Ishikawa (cell line): ENCODE data around the gene CKB.

Experiments
- EP300 ChIP-seq: IDR thresholded peaks from 2 replicates; pipeline ENCODE4 v1.6.1; 2012; ENCODE audit warnings: borderline replicate concordance
- RAD21 ChIP-seq: IDR thresholded peaks from 2 replicates; pipeline ENCODE4 v1.6.1; 2012; ENCODE audit warnings: low read depth
- TAF1 ChIP-seq: IDR thresholded peaks from 2 replicates; pipeline ENCODE4 v1.6.1; 2012; ENCODE audit warnings: low read depth, mild to moderate bottlenecking
- YY1 ChIP-seq: IDR thresholded peaks from 2 replicates; pipeline ENCODE4 v1.6.1; 2012; ENCODE audit warnings: low read depth

GRCh38 chr14:103523575-103523954 is 935 bp upstream of the CKB start:
- TF ChIP-seq EP300 (no peak), RAD21 (no peak), YY1 (no peak), TAF1 (no peak)
